ENCODE measurements around the gene PTPRU. TPM values are rescaled to one million over a fixed set of nuclear protein-coding genes. Genes with fewer than 3 reads are reported as not detected.

The PTPRU gene
- total and polyA plus RNA-seq, 7 experiments from 2014 or later: 0.17 to 0.42 TPM; not detected in 5

Other genes with a start within 250 kb of the PTPRU start
- not detected for gene TMEM200B, start 112.6 kb upstream of the PTPRU start, total RNA-seq
- gene TMEM200B, start 112.6 kb upstream of the PTPRU start, polyA plus RNA-seq: not detected
- 100 to 1,000 TPM in 1 of 5 experiments, 10 to 100 TPM in 4; 77.6 to 110 (median 79.9) TPM for gene SRSF4, start 54.6 kb upstream of the PTPRU start, total RNA-seq
- gene SRSF4, start 54.6 kb upstream of the PTPRU start, polyA plus RNA-seq: 100 to 1,000 TPM in 1 of 2 donors, 10 to 100 TPM in 1; 76.1 to 123 TPM
- 10 to 100 TPM in 4 of 5 experiments, 1 to 10 TPM in 1; 8.6 to 24.4 (median 16.8) TPM for gene MECR, start 5.6 kb upstream of the PTPRU start, total RNA-seq
- 10 to 100 TPM; 18.3 to 20.5 TPM for gene MECR, start 5.6 kb upstream of the PTPRU start, polyA plus RNA-seq

Measured in naive thymus-derived CD4-positive, alpha-beta T cell (primary cell).